ENCODE results near the gene ZNF648. TPM values are rescaled to one million over a fixed set of nuclear protein-coding genes. Genes with fewer than 3 reads are reported as not detected.

ZNF648 gene, protein sequence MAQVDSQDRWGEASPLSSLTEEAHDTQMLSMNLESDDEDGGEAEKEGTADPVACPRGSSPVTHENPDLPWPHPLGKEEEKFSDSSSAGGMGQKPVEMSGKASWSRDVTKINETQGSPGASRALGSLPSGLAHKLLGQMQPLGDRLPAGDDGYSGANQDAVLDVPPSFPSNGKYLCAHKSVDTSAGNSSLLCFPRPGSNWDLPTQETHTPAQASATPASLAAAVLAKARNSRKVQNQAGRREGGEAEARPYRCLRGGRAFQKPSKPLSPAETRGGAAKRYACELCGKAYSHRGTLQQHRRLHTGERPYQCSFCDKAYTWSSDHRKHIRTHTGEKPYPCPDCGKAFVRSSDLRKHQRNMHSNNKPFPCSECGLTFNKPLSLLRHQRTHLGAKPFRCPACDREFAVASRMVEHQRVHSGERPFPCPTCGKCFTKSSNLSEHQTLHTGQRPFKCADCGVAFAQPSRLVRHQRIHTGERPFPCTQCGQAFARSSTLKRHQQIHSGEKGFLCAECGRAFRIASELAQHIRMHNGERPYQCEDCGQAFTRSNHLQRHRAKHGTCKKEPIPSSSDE
- under 0.01 TPM in 1 of 2 replicates, not detected in the other for total RNA-seq

DNA sequence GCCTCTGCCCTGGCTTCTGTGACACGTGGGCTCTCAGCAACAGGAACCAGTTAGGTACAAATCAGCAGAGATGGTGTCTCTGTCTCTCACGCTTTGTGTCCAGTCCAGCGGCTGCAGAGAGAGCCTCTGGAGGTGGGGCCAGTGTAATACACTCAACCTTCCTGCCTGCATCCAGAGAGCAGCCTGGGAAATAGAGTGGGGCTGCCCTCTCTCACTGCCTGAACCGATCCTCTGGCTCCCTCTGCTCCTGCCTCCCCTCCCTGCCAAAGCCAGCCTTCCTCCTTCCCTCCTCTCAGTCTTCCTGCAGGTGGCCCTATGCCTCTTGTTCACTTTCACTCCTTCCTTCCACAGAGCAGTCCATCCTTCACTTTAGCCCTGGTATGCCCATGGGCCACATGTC, at the start of gene ZNF648:
TSS of gene ZNF648 (minus strand) at position 119 of the 400 bp plus-strand sequence. CDS start 3,702 bp downstream, outside the sequence.

